ENCODE measurements around the gene RTTN.

RTTN gene

GRCh38 chr18:70197026-70197425, 8.5 kb downstream of the RTTN start:
- DNase-seq (ENCODE audit: low spot score), result no peak

GRCh38 chr18:70195852-70196434, 9.5 kb downstream of the RTTN start:
- no peak for DNase-seq (ENCODE audit: low spot score)

DNA sequence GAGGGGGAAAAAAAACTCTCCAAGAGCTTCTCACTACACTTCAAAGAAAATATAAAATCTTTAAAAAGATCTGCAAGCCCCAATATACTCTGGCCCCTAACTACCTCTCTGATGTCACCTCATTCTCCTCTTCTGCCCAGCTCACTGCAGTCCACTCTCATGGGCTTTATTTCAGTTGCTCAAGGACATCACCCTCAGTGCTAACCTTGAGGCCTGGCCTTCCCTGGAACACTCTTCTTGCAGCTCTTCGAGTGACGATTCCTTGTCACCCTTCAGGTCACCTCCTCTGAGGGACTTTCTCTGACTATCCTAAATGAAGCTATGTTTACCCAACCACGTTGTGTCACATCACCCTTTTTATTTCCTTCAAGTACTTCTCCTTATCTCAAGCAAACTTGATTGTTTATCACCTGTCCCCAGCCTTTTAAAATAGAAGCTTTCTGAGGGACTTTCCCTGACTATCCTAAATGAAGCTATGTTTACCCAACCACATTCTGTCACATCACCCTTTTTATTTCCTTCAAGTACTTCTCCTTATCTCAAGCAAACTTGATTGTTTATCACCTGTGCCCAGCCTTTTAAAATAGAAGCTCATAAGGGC, 10.4 kb downstream of the RTTN start:
- no peak for DNase-seq (ENCODE audit: low spot score)

DNA sequence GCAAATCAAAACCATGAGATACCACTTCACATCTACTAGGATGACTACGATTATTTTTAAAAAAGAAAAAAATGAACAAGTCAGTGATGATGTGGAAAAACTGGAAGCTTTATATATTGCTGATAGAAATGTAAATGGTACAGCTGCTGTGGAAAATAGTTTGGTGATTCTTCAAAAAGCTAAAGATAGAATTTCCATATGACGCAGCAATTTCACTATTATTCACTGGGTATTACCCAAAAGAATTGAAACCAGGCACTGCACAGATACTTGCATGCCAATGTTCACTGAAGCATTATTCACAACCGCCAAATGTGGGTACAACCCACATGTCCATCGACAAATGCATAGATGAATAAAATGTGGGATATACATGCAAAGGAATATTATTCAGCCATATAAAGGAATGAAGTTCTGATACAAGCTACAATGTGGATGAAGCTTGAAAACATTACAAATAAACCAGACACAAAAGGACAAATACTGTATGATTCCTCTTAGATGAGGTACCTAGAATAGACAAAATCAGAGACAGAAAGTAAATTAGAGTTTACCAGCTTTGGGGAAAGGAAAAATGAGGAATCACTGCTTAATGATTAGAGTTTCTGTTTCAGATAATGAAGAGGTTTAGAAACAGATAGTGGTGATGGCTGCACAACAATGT, 11.1 kb downstream of the RTTN start:
- DNase-seq (ENCODE audit: low spot score), result no peak

- no peak for DNase-seq (ENCODE audit: low spot score)
These were observed 15.0 kb downstream of the RTTN start for GRCh38 chr18:70190529-70190928.

DNA sequence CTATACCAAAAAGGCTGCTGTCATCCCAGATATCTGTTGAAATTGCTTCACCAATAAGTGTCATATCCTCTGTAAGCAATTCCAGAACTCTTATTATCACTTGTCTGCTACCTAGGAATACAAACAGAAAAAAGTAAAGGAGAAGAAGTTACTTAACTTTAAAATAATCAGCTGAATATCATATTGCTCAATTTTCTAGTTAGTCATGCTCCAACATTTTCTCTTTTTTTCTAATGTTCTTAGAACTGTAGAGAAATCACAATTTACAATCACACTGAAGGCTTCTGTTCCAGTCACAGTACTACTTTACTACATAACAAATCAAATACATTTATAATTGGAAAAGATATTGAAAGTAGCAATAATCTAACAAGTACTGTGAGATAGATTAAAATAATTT, 17.4 kb downstream of the RTTN start:
- DNase-seq (ENCODE audit: low spot score), result no peak

GRCh38 chr18:70183441-70183840, 22.0 kb downstream of the RTTN start:
- no peak for DNase-seq (ENCODE audit: low spot score)

DNA sequence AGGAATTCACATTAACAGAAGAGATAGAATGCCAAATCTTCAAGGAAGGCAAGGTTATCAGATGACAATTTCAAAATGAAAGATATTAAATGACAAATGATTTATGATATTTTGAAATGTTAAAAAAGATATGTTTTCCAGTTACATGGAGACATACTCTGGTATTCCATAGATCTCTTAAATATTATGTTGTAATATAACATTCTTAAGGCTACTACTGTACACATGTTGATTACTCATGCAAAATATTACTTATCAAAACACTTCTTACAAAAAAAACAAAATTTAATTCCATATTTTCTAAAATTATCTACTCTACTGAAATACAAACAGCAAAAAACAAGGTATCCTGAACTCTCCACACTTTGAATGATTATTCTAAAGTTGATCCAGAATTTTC, 22.9 kb downstream of the RTTN start:
- DNase-seq (ENCODE audit: low spot score), result no peak

- no peak for DNase-seq (ENCODE audit: low spot score)
These were observed 23.8 kb downstream of the RTTN start for GRCh38 chr18:70181725-70182124.

- DNase-seq (ENCODE audit: low spot score), result no peak
These were observed 24.5 kb downstream of the RTTN start for GRCh38 chr18:70181015-70181414.

DNA sequence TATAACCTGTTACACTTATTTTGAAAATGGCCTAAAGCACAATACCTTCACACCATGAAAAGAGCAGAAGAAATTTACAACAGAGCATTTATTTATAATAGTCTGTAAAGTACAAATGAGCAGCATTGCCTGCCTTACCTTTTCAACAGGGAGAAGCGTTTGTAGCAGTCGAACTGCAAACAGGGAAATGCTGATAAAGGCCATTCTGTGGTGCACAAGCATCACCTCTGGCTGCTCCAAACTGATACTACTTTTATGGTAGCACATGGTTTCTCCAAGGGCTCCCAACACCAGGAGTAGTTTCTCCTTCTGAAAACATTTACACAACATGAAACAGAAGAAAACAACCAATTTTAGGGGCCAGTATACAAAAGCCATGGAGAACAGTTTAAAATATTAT, 28.9 kb downstream of the RTTN start:
- DNase-seq (ENCODE audit: low spot score), result no peak

DNA sequence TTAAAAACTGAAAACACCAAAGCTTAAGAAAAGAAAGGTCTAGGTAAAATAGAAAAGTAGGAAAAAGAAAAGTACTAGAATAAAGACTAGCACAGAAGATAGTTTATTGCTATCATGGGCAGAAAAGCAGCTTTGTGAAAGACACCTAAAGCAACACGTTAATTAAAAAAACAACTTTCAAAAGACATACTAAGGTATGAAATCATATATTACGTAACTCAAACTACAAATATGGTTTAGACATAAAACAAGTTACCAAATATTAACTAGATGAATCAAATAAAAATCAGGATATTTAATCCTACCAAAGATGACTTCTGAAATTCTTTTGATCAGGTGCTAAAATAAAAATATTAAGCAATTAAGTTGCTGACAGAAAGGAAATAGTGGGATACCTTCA, 30.3 kb downstream of the RTTN start:
- DNase-seq (ENCODE audit: low spot score), result no peak

DNA sequence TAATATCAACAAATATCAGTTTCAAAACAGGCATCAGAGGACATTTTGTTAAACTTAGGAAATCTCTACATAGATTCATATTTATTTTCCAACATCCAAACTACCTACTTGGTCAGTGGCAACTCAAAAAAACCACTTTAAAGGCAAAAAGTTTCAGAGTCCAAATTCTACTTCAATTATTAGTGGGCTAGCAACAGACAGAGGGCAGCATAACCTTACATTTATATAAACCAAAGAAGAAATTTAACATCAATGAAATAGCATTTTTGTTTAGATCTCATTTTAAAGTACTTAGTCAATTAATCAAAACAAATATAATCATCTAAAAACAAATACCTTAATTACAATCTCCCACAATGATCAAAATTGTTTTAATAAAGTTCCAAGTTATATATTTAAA, 33.3 kb downstream of the RTTN start:
- no peak for DNase-seq (ENCODE audit: low spot score)

DNA sequence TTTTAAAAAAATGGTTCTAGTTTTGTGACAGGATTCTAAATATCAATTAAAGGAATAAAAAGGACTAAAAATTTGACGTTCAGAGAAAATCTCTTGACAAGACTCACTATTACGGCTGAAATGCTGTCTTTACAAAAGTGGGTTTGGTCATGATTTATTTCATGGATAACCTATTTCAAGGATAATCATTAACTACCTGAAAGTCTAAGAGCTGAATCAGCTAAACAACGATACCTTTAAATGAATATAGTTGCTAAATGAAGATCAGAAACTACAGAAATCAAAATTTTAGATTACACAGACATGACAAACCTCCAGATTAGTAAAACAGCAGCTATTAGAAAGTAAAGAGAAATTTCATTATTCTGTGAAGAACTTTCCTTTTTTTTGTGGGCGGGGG, 35.7 kb downstream of the RTTN start:
- DNase-seq (ENCODE audit: low spot score), result no peak

- DNase-seq (ENCODE audit: low spot score), result no peak
These were observed 38.8 kb downstream of the RTTN start for GRCh38 chr18:70166668-70167067.

DNA sequence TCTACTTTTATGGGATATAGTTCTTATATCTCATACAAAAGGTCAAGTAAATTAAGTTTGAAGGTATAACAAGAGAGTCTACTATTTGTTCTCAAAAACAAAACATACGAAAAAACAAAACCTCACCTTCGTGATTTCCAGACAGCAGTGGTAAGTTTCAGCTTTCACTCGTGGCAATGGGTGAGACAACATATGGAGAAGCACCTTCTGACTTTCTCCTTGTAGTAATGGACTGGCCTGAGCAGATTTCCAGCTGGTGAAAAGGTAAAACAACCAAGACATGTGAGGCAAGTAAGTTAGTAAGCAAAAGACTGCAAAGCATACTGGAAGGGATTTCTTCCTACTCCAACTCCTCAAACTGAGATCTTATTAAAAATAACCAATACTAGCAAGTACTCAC, 39.6 kb downstream of the RTTN start:
- no peak for DNase-seq (ENCODE audit: low spot score)

- no peak for DNase-seq (ENCODE audit: low spot score)
These were observed 45.3 kb downstream of the RTTN start for GRCh38 chr18:70160073-70160678.

DNA sequence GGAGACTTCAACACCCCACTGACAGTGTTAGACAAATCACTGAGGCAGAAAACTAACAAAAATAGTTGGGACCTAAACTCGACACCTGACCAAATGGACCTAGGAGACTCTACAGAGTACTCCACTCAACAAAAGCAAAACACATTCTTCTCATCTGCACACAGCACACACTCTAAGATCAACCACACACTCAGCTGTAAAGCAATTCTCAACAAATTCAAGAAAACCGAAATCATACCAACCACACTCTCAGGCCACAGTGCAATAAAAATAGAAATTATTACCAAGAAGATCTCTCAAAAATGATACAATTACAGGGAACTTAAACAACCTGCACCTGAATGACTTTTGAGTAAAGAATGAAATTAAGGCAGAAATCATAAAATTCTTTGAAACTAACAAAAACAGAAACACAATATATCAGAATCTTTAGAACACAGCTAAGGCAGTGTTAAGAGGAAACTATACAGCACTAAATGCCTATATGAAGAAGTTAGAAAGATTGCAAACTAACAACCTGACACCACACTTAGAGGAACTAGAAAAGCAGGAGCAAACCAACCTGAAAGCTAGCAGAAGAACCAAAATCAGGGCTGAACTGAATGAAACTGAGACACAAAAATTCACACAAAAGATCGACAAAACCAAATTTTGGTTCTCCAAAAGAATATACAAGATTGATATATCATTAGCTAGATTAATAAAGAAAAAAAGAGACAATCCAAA, 46.3 kb downstream of the RTTN start:
- no peak for DNase-seq (ENCODE audit: low spot score)

GRCh38 chr18:70156886-70157285, 48.6 kb downstream of the RTTN start:
- DNase-seq (ENCODE audit: low spot score), result no peak

- DNase-seq (ENCODE audit: low spot score), result no peak
These were observed 50.8 kb downstream of the RTTN start for GRCh38 chr18:70154591-70155194.

- DNase-seq (ENCODE audit: low spot score), result no peak
These were observed 53.9 kb downstream of the RTTN start for GRCh38 chr18:70151614-70152013.

DNA sequence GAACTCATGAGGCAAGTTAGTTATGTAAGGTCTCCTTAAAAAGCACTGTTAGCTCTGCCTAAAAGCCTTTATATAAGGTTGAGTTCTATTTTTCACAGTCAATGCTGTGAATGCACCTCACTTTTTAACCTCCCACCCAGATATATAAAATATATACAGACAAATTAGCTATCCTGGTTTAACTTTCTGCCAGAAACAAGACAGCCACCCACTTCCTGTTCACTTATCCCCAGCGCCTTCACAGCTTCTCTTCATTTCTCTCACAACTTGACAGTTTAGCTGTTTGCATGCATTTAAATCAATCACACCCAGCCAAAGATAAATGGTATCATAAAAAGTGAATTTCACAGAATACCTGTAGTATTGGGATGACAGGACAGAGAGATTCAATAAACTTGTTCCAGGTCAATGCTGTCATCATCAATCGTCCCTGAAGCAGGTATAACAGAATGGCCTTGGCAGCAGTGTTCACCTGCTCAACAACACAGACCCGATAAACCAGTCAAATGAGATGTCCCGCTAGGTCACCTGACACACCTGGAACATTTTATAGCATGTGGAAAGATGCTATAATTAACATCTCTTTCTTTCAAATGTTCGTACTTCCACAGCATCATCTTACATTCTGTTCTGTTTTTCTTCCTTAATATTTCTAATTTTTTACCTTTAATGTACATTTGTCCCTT, 55.7 kb downstream of the RTTN start:
- no peak for DNase-seq (ENCODE audit: low spot score)

Data from HuH-7 (cell line).